ENCODE results near the gene SLC44A2. TPM values are rescaled to one million over a fixed set of nuclear protein-coding genes. Genes with fewer than 3 reads are reported as not detected.

The SLC44A2 gene
- total RNA-seq, 3 donors from 2014 or later (not counting 1 experiment from before 2014, with no cell fraction given) = 231 to 306 (median 279) TPM

GRCh38 chr19:10587022-10587838 lies 38.1 kb upstream of the SLC44A2 start, which contains the start of gene AP1M2:
AP1M2 (minus strand) TSS chr19:10587312; CDS start chr19:10587231, 81 bp downstream.
- Mint-ChIP-seq H3K27me3 (ENCODE audit: low read depth in 2 of 2) (peaks cover 0 to 7% of the 10 kb centered on the region in 2 donors), H3K4me1 (peaks cover 6 to 12% of the 10 kb centered on the region in 2 donors), H3K9me3 (no peaks in the 10 kb centered on the region), H3K27ac (no peak within 1 kb of the TSS), H3K4me3 (no peak within 1 kb of the TSS), H3K36me3 (no peaks in the 10 kb centered on the region)
- DNase-seq = no peak
- ATAC-seq = no peak
- Histone ChIP-seq H3K27ac (ENCODE audit: low read length) (no peak within 1 kb of the TSS), H3K4me1 (ENCODE audit: control insufficient read depth, insufficient read depth, low read length) (peaks cover 19% of the 10 kb centered on the region), H3K9me3 (ENCODE audit: control insufficient read depth, insufficient read depth, low read length) (no peaks in the 10 kb centered on the region), H3K27me3 (ENCODE audit: control insufficient read depth, insufficient read depth, low read length) (peaks cover 2% of the 10 kb centered on the region), H3K36me3 (ENCODE audit: control insufficient read depth, insufficient read depth, low read length) (no peaks in the 10 kb centered on the region), H3K4me3 (ENCODE audit: low read length) (no peak within 1 kb of the TSS)
- intact Hi-C loops (cut with micrococcal nuclease) = no loop called here
- 45% methylated on average over 35 of the region's 35 CpGs for WGBS (ENCODE audit: insufficient coverage)
- TF ChIP-seq CTCF (IDR thresholded peaks at IDR 0.05) = no peak

DNA sequence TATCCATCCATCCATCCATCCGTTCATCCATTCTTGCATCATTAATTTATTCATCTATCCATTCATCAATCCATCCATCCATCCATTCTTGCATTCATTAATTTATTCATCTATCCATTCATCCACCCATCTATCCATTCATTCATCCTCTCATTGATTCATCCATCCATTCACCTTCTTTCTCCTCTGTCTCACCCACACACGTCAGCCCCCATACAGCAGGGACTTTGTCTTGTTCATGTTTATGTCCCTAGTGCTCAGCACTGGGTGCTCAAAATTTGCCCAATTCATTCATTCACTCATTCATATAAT lies 37.6 kb upstream of the SLC44A2 start:
- DNase-seq (no peak), ATAC-seq (no peak)
- no peak overlapping the region for H3K27ac Mint-ChIP-seq
- no peak overlapping the region for H3K4me3 Mint-ChIP-seq
- H3K36me3 ChIP-seq (ENCODE audit: control insufficient read depth, insufficient read depth, low read length) = no peaks in the 10 kb centered on the region
- H3K27me3 ChIP-seq (ENCODE audit: control insufficient read depth, insufficient read depth, low read length) = peaks cover 2% of the 10 kb centered on the region
- H3K27me3 Mint-ChIP-seq (ENCODE audit: low read depth in 2 of 2) = peaks cover 0 to 7% of the 10 kb centered on the region in 2 donors
- no peak overlapping the region for H3K27ac ChIP-seq (ENCODE audit: low read length)
- peaks cover 19% of the 10 kb centered on the region for H3K4me1 ChIP-seq (ENCODE audit: control insufficient read depth, insufficient read depth, low read length)
- no peaks in the 10 kb centered on the region for H3K9me3 Mint-ChIP-seq
- TF ChIP-seq CTCF (IDR thresholded peaks at IDR 0.05) = no peak
- WGBS (ENCODE audit: insufficient coverage) = 97% methylated on average over 2 of the region's 2 CpGs
- H3K4me1 Mint-ChIP-seq = peaks cover 6 to 12% of the 10 kb centered on the region in 2 donors
- H3K4me3 ChIP-seq (ENCODE audit: low read length) = no peak overlapping the region
- H3K9me3 ChIP-seq (ENCODE audit: control insufficient read depth, insufficient read depth, low read length) = no peaks in the 10 kb centered on the region
- intact Hi-C loops (cut with micrococcal nuclease) = no loop called here
- no peaks in the 10 kb centered on the region for H3K36me3 Mint-ChIP-seq

DNA sequence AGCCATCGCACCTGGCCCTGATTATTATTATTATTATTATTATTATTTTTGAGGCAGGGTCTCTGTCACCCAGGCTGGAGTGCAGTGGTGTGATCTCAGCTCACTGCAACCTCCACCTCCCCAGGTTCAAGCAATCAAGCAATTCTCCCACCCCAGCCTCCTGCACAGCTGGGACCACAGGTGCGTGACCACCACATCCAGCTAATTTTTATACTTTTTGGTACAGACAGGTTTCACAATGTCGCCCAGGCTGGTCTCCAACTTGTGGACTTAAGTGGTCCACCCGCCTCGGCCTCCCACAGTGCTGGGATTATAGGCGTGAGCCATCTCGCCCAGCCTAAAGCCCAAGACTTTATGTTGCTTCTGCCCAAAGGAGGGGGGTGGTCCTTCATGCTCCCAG lies 32.2 kb upstream of the SLC44A2 start:
- intact Hi-C loops (cut with micrococcal nuclease) = no loop called here
- no peak for DNase-seq
- Histone ChIP-seq H3K4me3 (ENCODE audit: low read length) (no peak overlapping the region), H3K27ac (ENCODE audit: low read length) (no peak overlapping the region), H3K36me3 (ENCODE audit: control insufficient read depth, insufficient read depth, low read length) (no peaks in the 10 kb centered on the region), H3K9me3 (ENCODE audit: control insufficient read depth, insufficient read depth, low read length) (no peaks in the 10 kb centered on the region), H3K4me1 (ENCODE audit: control insufficient read depth, insufficient read depth, low read length) (peaks cover 50% of the 10 kb centered on the region), H3K27me3 (ENCODE audit: control insufficient read depth, insufficient read depth, low read length) (no peaks in the 10 kb centered on the region)
- Mint-ChIP-seq H3K27ac (no peak overlapping the region), H3K36me3 (no peaks in the 10 kb centered on the region), H3K4me1 (peaks cover 17 to 30% of the 10 kb centered on the region in 2 donors), H3K9me3 (no peaks in the 10 kb centered on the region), H3K27me3 (ENCODE audit: low read depth in 2 of 2) (no peaks in the 10 kb centered on the region), H3K4me3 (no peak overlapping the region)
- ATAC-seq = no peak
- WGBS (ENCODE audit: insufficient coverage) = 90% methylated on average over 6 of the region's 7 CpGs
- TF ChIP-seq CTCF (IDR thresholded peaks at IDR 0.05) = no peak

All from natural killer cell (primary cell).